MM.1S (cell line): ENCODE results near the gene ACBD4.

Experiments
- DNase-seq: peaks from one replicate; pipeline ENCODE4 v3.0.0-alpha.2; 2015
- H2AFZ ChIP-seq: fragments of 300-600 bp; sonication (generic); 2 replicates; pipeline ENCODE4 v1.6.0; 2016; ENCODE audit warnings: antibody characterized with exemption, low read length
- H3F3A ChIP-seq: fragments of 300-600 bp; sonication (generic); 2 replicates; pipeline ENCODE4 v1.6.1; 2016; ENCODE audit warnings: mild to moderate bottlenecking, antibody characterized with exemption, low read length, moderate library complexity, mixed read lengths; ENCODE audit not compliant: insufficient read depth
- H3K27ac ChIP-seq: fragments of 300-600 bp; sonication (generic); 2 replicates; pipeline ENCODE4 v1.5.1; 2016; ENCODE audit warnings: mild to moderate bottlenecking, low read length
- H3K27me3 ChIP-seq: fragments of 300-600 bp; sonication (generic); replicated peaks from 2 replicates; pipeline ENCODE4 v1.6.0; 2016; ENCODE audit warnings: low read length; ENCODE audit not compliant: insufficient read depth
- H3K36me3 ChIP-seq: fragments of 300-600 bp; sonication (generic); replicated peaks from 2 replicates; pipeline ENCODE4 v1.6.1; 2016; ENCODE audit warnings: mild to moderate bottlenecking, low read length, mixed read lengths; ENCODE audit not compliant: insufficient read depth
- H3K4me1 ChIP-seq: fragments of 300-600 bp; sonication (generic); 2 replicates; pipeline ENCODE4 v1.6.1; 2016; ENCODE audit warnings: low read length, mixed read lengths
- H3K4me2 ChIP-seq: fragments of 300-600 bp; sonication (generic); 2 replicates; pipeline ENCODE4 v1.6.0; 2016; ENCODE audit warnings: low read depth, low read length
- H3K4me3 ChIP-seq: fragments of 300-600 bp; sonication (generic); 2 replicates; pipeline ENCODE4 v1.5.1; 2016; ENCODE audit warnings: low read length, mixed read lengths
- H3K79me2 ChIP-seq: fragments of 300-600 bp; sonication (generic); 2 replicates; pipeline ENCODE4 v1.6.1; 2016; ENCODE audit warnings: mixed run types, low read length, mixed read lengths
- H3K9ac ChIP-seq: fragments of 300-600 bp; sonication (generic); 2 replicates; pipeline ENCODE4 v1.6.1; 2016; ENCODE audit warnings: low read length, mixed read lengths
- H3K9me2 ChIP-seq: fragments of 300-600 bp; sonication (generic); replicated peaks from 2 replicates; pipeline ENCODE4 v1.6.1; 2016; ENCODE audit warnings: mild to moderate bottlenecking, low read length, mixed read lengths; ENCODE audit not compliant: insufficient read depth
- H3K9me3 ChIP-seq: fragments of 300-600 bp; sonication (generic); replicated peaks from 2 replicates; pipeline ENCODE4 v1.6.1; 2016; ENCODE audit warnings: mild to moderate bottlenecking, low read length, mixed read lengths; ENCODE audit not compliant: insufficient read depth
- H4K20me1 ChIP-seq: fragments of 300-600 bp; sonication (generic); 2 replicates; pipeline ENCODE4 v1.6.1; 2016; ENCODE audit warnings: mild to moderate bottlenecking, low read length, moderate library complexity, mixed read lengths; ENCODE audit not compliant: insufficient read depth
- EZH2 ChIP-seq: fragments of 300-600 bp; sonication (generic); optimal IDR thresholded peaks from 2 replicates; pipeline ENCODE3; 2017; ENCODE audit warnings: low read depth, mild to moderate bottlenecking, antibody characterized with exemption, low read length, mixed read lengths
- EZH2phosphoT487 ChIP-seq: fragments of 300-600 bp; sonication (generic); IDR thresholded peaks from 2 replicates; pipeline ENCODE4 v1.6.1; 2018; ENCODE audit warnings: antibody characterized with exemption, low read length
- TF ChIP-seq, protein P1 (sequence below): fragments of 300-600 bp; sonication (generic); IDR thresholded peaks from 2 replicates; pipeline ENCODE4 v1.5.1; 2016; ENCODE audit warnings: antibody characterized with exemption, low read length, mixed read lengths

ACBD4 gene

DNA sequence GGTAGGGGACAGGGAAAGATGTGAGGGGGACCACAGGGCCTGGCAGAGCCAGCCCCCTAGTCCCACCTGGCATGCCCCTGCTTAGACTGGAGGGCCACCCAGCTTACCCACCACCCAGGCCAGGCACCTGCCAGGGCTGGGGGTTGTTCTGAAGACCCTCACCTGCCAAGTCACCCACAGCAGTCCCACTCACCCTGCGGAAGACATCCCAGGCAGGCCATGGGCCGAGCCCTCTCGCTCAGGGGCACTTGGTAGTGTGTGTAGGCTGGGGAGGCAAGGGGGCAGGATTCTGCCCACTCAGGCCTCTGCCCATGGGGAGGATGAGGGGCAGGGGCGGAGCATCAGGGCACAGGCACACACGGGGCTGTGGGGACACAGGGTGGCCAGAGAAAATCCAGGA lies 7.2 kb upstream of the ACBD4 start:
- H2AFZ ChIP-seq: no peak overlapping the region
- H3F3A ChIP-seq: peaks cover 6% of the 10 kb centered on the region
- 0 out of 2 replicates have a peak, but pooled peaks cover 8% of the 10 kb centered on the region for H3K27me3 ChIP-seq
- H3K4me1 ChIP-seq: peaks cover 6% of the 10 kb centered on the region; the same call in 1 of the 2 replicates
- no peaks in the 10 kb centered on the region for H3K79me2 ChIP-seq
- H3K4me3 ChIP-seq: no peak overlapping the region
- TF ChIP-seq EZH2phosphoT487 (no peak), EZH2 (no peak)
- TF ChIP-seq, protein P1, sequence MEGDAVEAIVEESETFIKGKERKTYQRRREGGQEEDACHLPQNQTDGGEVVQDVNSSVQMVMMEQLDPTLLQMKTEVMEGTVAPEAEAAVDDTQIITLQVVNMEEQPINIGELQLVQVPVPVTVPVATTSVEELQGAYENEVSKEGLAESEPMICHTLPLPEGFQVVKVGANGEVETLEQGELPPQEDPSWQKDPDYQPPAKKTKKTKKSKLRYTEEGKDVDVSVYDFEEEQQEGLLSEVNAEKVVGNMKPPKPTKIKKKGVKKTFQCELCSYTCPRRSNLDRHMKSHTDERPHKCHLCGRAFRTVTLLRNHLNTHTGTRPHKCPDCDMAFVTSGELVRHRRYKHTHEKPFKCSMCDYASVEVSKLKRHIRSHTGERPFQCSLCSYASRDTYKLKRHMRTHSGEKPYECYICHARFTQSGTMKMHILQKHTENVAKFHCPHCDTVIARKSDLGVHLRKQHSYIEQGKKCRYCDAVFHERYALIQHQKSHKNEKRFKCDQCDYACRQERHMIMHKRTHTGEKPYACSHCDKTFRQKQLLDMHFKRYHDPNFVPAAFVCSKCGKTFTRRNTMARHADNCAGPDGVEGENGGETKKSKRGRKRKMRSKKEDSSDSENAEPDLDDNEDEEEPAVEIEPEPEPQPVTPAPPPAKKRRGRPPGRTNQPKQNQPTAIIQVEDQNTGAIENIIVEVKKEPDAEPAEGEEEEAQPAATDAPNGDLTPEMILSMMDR: no peak
- H4K20me1 ChIP-seq: no peaks in the 10 kb centered on the region
- H3K4me2 ChIP-seq: no peak overlapping the region
- no peaks in the 10 kb centered on the region for H3K9me2 ChIP-seq
- no peaks in the 10 kb centered on the region for H3K36me3 ChIP-seq
- no peak overlapping the region for H3K27ac ChIP-seq
- no peak for DNase-seq
- H3K9ac ChIP-seq: no peak overlapping the region
- no peaks in the 10 kb centered on the region for H3K9me3 ChIP-seq

DNA sequence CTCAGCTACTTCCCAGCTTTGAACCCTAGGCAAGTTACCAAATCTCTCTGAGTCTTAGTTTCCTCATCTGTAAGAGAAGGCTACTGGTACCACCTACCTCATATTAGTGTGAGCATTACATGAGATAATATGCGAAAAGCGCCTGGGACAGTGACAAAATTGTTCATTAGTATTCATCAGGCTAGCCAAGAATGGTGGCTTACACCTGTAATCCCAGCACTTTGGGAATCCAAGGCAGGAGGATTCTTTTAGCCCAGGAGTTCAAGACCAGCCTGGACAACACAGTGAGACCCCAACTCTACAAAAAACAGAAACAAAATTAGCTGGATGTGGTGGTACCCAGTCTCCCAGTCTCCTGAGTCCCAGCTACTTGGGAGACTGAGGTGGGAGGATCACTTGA lies 6.5 kb upstream of the ACBD4 start:
- peaks cover 6% of the 10 kb centered on the region; the same call in 1 of the 2 replicates for H3K4me1 ChIP-seq
- no peak for DNase-seq
- peaks cover 6% of the 10 kb centered on the region for H3F3A ChIP-seq
- no peak overlapping the region for H3K9ac ChIP-seq
- no peak overlapping the region for H3K4me3 ChIP-seq
- TF ChIP-seq EZH2: no peak
- TF ChIP-seq, protein P1: no peak
- no peak for TF ChIP-seq EZH2phosphoT487
- no peak overlapping the region for H3K27ac ChIP-seq
- no peaks in the 10 kb centered on the region for H3K9me3 ChIP-seq
- no peaks in the 10 kb centered on the region for H3K9me2 ChIP-seq
- no peaks in the 10 kb centered on the region for H3K36me3 ChIP-seq
- no peak overlapping the region for H3K4me2 ChIP-seq
- H3K79me2 ChIP-seq: no peaks in the 10 kb centered on the region
- H4K20me1 ChIP-seq: no peaks in the 10 kb centered on the region
- 0 out of 2 replicates have a peak, but pooled peaks cover 8% of the 10 kb centered on the region for H3K27me3 ChIP-seq
- H2AFZ ChIP-seq: no peak overlapping the region

DNA sequence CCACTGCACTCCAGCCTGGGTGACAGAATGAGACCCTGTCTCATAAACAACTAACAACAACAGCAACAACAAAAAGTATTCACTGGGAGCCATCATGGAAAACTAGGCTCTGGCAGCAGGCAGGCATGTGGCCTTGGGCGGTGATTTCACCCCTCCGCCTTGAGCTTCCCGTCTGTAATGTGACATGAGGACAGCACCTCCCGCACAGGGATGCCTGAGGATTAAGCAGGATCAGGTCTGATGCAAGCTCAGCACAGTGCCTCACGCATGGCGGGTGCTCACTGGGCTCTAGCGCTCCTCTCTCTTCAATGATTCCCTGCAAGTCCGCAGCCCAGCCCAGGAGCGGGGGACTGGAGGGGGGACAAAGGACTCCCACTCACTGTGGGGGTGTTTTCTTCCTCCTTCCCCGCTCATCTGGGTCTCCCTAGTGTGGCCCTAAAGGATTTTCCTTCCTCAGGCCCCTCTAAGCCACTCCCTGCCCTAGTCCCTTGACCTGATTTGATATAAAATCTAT lies 6.0 kb upstream of the ACBD4 start:
- H3K4me3 ChIP-seq: no peak overlapping the region
- H3K9me3 ChIP-seq: no peaks in the 10 kb centered on the region
- peaks cover 6% of the 10 kb centered on the region for H3F3A ChIP-seq
- DNase-seq: no peak
- H3K4me2 ChIP-seq: no peak overlapping the region
- H3K4me1 ChIP-seq: peaks cover 6% of the 10 kb centered on the region; the same call in 1 of the 2 replicates
- TF ChIP-seq EZH2phosphoT487: no peak
- TF ChIP-seq EZH2: no peak
- TF ChIP-seq, protein P1: no peak
- no peaks in the 10 kb centered on the region for H3K36me3 ChIP-seq
- H3K27ac ChIP-seq: no peak overlapping the region
- H3K9me2 ChIP-seq: no peaks in the 10 kb centered on the region
- 0 out of 2 replicates have a peak, but pooled peaks cover 8% of the 10 kb centered on the region for H3K27me3 ChIP-seq
- no peaks in the 10 kb centered on the region for H3K79me2 ChIP-seq
- H3K9ac ChIP-seq: no peak overlapping the region
- H4K20me1 ChIP-seq: no peaks in the 10 kb centered on the region
- no peak overlapping the region for H2AFZ ChIP-seq
